HG03175 (cell line): ENCODE measurements around the gene LPIN3.
A peak's percentile ranks its signal among the peaks of the same experiment; 100 is the strongest.
"Not testable (repeated sequence)": the region's sequence is repeated elsewhere in the genome, so short reads cannot be mapped to it uniquely, and the experiment has no call there.

Source experiments
- ATAC-seq: cut with Tn5 transposase; IDR thresholded peaks from one replicate; pipeline ENCODE4 v1.9.1; 2021; ENCODE audit warnings: mild to moderate bottlenecking, moderate library complexity; ENCODE audit not compliant: unreplicated experiment

The LPIN3 gene

GRCh38 chr20:41340327-41341055, at the start of gene LPIN3:
TSS of gene LPIN3 (plus strand) at chr20:41340821. CDS start at chr20:41345804, 4,983 bp downstream.
- peak; percentile 39 for ATAC-seq

- no peak for ATAC-seq
These were observed 47.2 kb upstream of the LPIN3 start for GRCh38 chr20:41293269-41294037.

- no peak for ATAC-seq
These were observed 40.7 kb upstream of the LPIN3 start for GRCh38 chr20:41299899-41300298.

GRCh38 chr20:41300383-41300782, 40.2 kb upstream of the LPIN3 start:
- ATAC-seq: no peak

GRCh38 chr20:41300886-41301285, 39.7 kb upstream of the LPIN3 start:
- no peak for ATAC-seq

- ATAC-seq: no peak
These were observed 36.6 kb upstream of the LPIN3 start for GRCh38 chr20:41304002-41304401.

- ATAC-seq: no peak
These were observed 36.1 kb upstream of the LPIN3 start for GRCh38 chr20:41304424-41305079.

GRCh38 chr20:41306061-41306727, 34.4 kb upstream of the LPIN3 start:
- peak; percentile 93 for ATAC-seq

- no peak for ATAC-seq
These were observed 33.6 kb upstream of the LPIN3 start for GRCh38 chr20:41307021-41307420.

GRCh38 chr20:41308290-41308711, 32.3 kb upstream of the LPIN3 start:
- no peak for ATAC-seq

GRCh38 chr20:41308726-41309413, 31.8 kb upstream of the LPIN3 start:
- ATAC-seq: no peak

GRCh38 chr20:41309817-41310216, 30.8 kb upstream of the LPIN3 start:
- no peak for ATAC-seq

GRCh38 chr20:41312009-41312408, 28.6 kb upstream of the LPIN3 start:
- ATAC-seq: not testable (repeated sequence)

GRCh38 chr20:41314386-41314785, 26.2 kb upstream of the LPIN3 start:
- ATAC-seq: no peak

- ATAC-seq: no peak
These were observed 24.6 kb upstream of the LPIN3 start for GRCh38 chr20:41316051-41316450.

GRCh38 chr20:41316602-41317545, 23.7 kb upstream of the LPIN3 start:
- peak; percentile 59 for ATAC-seq

GRCh38 chr20:41317546-41318270, 22.9 kb upstream of the LPIN3 start, which contains the start of gene ZHX3:
TSS of gene ZHX3 (minus strand) at chr20:41317731. CDS start at chr20:41204916, 112,815 bp downstream.
- peak; percentile 97 for ATAC-seq

GRCh38 chr20:41318271-41318649, 22.4 kb upstream of the LPIN3 start:
- no peak for ATAC-seq

- ATAC-seq: no peak
These were observed 20.2 kb upstream of the LPIN3 start for GRCh38 chr20:41320441-41320840.
